Effector memory CD8-positive, alpha-beta T cell (primary cell): ENCODE results near the gene OPCML.
A peak's percentile ranks its signal among the peaks of the same experiment; 100 is the strongest.

Source experiments
- ATAC-seq: fragments of 150-1000 bp; cut with Tn5 transposase; replicated peaks from 2 replicates; pipeline ENCODE4 v1.10.0; 2021; ENCODE audit warnings: mild to moderate bottlenecking, moderate library complexity
- DNase-seq, 3 experiments: peaks; one replicate each; pipeline ENCODE4 v3.0.0; 2021
- H3K27ac Mint-ChIP-seq, 2 donors: one replicate each; pipeline ENCODE4 v1.8.0; 2022; ENCODE audit warnings: mild to moderate bottlenecking in 2 of 2, mixed read lengths in 2 of 2, moderate library complexity in 2 of 2
- H3K27me3 Mint-ChIP-seq, 2 donors: one replicate each; pipeline ENCODE4 v1.8.0; 2022; ENCODE audit warnings: mixed read lengths in 2 of 2
- H3K36me3 Mint-ChIP-seq: one replicate; pipeline ENCODE4 v1.8.0; 2022; ENCODE audit warnings: mild to moderate bottlenecking, moderate library complexity, mixed read lengths; ENCODE audit not compliant: insufficient read depth
- H3K4me1 Mint-ChIP-seq, 2 donors: one replicate each; pipeline ENCODE4 v1.8.0; 2022; ENCODE audit warnings: low read depth in 2 of 2, mixed read lengths in 2 of 2
- H3K4me3 Mint-ChIP-seq, 2 donors: one replicate each; pipeline ENCODE4 v1.8.0; 2022; ENCODE audit warnings: mild to moderate bottlenecking in 2 of 2, mixed read lengths in 2 of 2, moderate library complexity in 2 of 2
- H3K9me3 Mint-ChIP-seq, 2 donors: one replicate each; pipeline ENCODE4 v1.8.0; 2022; ENCODE audit warnings: mixed read lengths in 2 of 2

The OPCML gene

DNA sequence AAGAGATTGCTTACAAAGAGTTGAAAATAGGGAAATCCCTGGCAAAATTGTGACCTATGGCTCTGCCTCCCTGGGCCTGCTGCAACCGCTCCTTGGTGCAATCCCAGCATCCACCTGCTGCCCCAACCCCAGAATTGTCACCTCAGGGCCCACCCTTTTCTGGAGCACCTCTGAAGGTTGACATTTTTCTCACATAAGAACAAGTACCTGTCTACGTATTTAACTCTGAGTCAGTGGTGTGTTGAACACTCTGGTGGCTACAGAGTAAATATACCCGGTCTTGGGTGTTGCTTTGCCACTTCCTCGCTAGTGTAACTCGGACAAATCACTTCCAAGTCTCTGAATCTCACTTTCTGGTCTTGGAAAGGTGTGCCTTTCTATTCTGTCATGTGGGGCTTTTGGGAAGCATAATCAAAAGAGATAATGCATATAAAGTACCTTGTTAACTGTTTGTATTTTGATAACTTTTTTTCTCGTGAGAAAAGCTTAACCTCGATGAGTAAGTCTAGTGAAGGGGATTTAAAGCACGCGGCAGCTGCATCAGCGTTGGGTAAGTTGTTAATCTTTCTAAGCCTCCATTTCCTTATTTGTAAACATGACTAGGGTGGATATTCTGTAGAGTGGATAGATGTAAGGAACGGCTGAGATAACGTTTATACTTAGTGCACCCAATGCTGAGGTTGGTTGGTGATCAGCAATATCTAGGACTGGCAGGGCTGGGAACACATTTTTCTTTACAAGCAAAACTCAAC, 881.2 kb downstream of the OPCML start:
- H3K36me3 Mint-ChIP-seq = no peaks in the 10 kb centered on the region
- ATAC-seq (no peak), DNase-seq (no peak)
- no peak overlapping the region for H3K27ac Mint-ChIP-seq
- no peaks in the 10 kb centered on the region for H3K4me1 Mint-ChIP-seq
- peaks cover 0 to 7% of the 10 kb centered on the region in 2 donors for H3K27me3 Mint-ChIP-seq
- no peak overlapping the region for H3K4me3 Mint-ChIP-seq
- H3K9me3 Mint-ChIP-seq = peaks cover 0 to 2% of the 10 kb centered on the region in 2 donors

DNA sequence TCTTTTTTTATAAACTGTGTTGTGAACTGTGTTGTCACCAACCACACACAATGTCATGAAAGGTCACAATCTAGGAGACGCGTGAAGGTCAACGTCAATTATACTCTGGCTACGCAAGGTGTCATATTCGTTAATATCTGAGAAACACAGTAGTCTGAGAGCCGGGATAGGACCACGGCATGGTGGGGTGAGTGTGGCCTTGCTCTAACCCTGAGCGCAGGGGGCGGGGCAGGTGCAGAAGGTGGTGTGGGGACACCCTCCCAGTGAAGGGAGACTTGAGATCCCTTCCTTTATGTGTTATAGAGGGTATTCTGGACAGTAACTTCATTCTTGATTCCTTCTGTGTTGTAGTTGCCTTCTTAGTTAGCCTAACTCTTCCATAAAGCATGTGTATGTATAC, 883.0 kb downstream of the OPCML start:
- H3K4me3 Mint-ChIP-seq = no peak overlapping the region
- no peak overlapping the region for H3K27ac Mint-ChIP-seq
- DNase-seq (no peak), ATAC-seq (no peak)
- H3K27me3 Mint-ChIP-seq = no peaks in the 10 kb centered on the region
- H3K4me1 Mint-ChIP-seq = no peaks in the 10 kb centered on the region
- no peaks in the 10 kb centered on the region for H3K36me3 Mint-ChIP-seq
- H3K9me3 Mint-ChIP-seq = peaks cover 0 to 2% of the 10 kb centered on the region in 2 donors

- no peaks in the 10 kb centered on the region for H3K4me1 Mint-ChIP-seq
- peaks cover 0 to 2% of the 10 kb centered on the region in 2 donors for H3K9me3 Mint-ChIP-seq
- no peak for ATAC-seq
These were observed 883.5 kb downstream of the OPCML start for GRCh38 chr11:132648851-132649250.

GRCh38 chr11:132646890-132647289, 885.4 kb downstream of the OPCML start:
- Mint-ChIP-seq H3K4me1 (no peaks in the 10 kb centered on the region), H3K9me3 (peaks cover 0 to 5% of the 10 kb centered on the region in 2 donors), H3K27me3 (no peaks in the 10 kb centered on the region), H3K4me3 (no peak overlapping the region), H3K36me3 (no peaks in the 10 kb centered on the region), H3K27ac (no peak overlapping the region)
- ATAC-seq = no peak
- DNase-seq = no peak

More at GRCh38 chr11:132648851-132649250, 883.5 kb downstream of the OPCML start:
- no peaks in the 10 kb centered on the region for H3K36me3 Mint-ChIP-seq
- no peak overlapping the region for H3K4me3 Mint-ChIP-seq
- no peak for DNase-seq
- H3K27me3 Mint-ChIP-seq = no peaks in the 10 kb centered on the region
- H3K27ac Mint-ChIP-seq = no peak overlapping the region

DNA sequence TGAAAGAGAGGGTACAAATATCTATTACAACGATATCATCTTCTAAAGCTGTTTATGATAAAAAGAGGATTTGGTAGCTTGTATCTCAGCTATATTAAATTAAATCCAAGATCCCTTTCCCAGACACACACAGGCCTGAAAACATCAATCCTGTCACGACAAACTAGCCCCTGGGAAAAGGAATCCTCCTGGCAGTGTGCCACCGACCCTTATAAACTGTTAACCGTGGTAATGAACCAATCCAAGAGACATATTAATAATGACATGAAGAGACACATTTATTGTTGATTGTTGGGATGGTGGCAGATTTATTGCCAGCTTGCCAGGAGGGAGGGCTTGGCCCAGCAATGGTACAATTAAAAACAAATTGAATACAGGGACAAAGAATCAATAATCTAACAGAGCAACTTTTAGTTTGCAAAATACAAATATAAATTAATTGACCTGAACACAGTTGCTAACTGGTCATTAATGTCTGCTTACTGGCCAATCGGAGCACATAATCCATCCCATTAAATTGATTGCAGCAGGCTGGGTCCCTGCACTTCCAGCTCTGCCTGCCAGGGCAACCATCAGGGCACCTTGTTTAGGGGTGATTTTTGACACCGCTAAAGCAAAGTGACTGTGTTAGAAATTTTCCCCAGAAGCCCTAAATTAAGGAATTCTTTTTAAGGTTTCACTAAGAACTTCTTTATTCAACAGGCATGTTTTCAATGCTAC, 887.6 kb downstream of the OPCML start:
- Mint-ChIP-seq H3K4me1 (peaks cover 0 to 7% of the 10 kb centered on the region in 2 donors), H3K27ac (no peak overlapping the region), H3K9me3 (peaks cover 0 to 7% of the 10 kb centered on the region in 2 donors), H3K36me3 (no peaks in the 10 kb centered on the region), H3K4me3 (no peak overlapping the region), H3K27me3 (no peaks in the 10 kb centered on the region)
- no peak for DNase-seq
- ATAC-seq = no peak

DNA sequence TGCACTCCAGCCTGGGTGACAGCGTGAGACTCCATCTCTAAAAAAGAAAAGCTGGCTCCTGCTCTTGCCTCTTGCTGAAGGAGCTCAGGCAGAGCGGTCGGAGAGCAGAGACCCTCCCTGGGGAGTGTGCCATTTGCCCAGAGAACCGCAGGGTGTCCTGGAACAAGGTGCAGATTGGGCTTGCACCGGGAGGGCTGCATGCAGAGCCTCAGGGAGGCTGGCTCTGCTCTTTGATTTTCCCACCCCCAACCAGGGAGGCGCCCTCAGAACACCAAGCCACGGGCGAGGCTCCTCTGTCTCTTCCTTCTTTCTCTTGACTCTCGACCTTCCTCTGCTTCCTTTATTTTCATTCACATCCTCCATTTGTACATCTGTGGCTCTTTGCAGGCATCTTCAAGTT, 889.1 kb downstream of the OPCML start:
- H3K27ac Mint-ChIP-seq = no peak overlapping the region
- peaks cover 0 to 5% of the 10 kb centered on the region in 2 donors for H3K9me3 Mint-ChIP-seq
- H3K4me3 Mint-ChIP-seq = no peak overlapping the region

GRCh38 chr11:132640952-132641351, 891.3 kb downstream of the OPCML start:
- Mint-ChIP-seq H3K4me1 (peaks cover 0 to 7% of the 10 kb centered on the region in 2 donors), H3K9me3 (peaks cover 0 to 8% of the 10 kb centered on the region in 2 donors), H3K36me3 (no peaks in the 10 kb centered on the region), H3K27me3 (no peaks in the 10 kb centered on the region), H3K27ac (no peak overlapping the region), H3K4me3 (no peak overlapping the region)
- ATAC-seq (peak; percentile 29), DNase-seq (no peak)

More for the DNA sequence above, 889.1 kb downstream of the OPCML start:
- ATAC-seq (no peak), DNase-seq (no peak)
- Mint-ChIP-seq H3K27me3 (no peaks in the 10 kb centered on the region), H3K4me1 (peaks cover 0 to 7% of the 10 kb centered on the region in 2 donors), H3K36me3 (no peaks in the 10 kb centered on the region)

GRCh38 chr11:132639986-132640385, 892.3 kb downstream of the OPCML start:
- Mint-ChIP-seq H3K27me3 (no peaks in the 10 kb centered on the region), H3K4me3 (no peak overlapping the region), H3K4me1 (peaks cover 0 to 7% of the 10 kb centered on the region in 2 donors), H3K36me3 (no peaks in the 10 kb centered on the region), H3K9me3 (peaks cover 0 to 8% of the 10 kb centered on the region in 2 donors), H3K27ac (no peak overlapping the region)
- ATAC-seq = no peak
- DNase-seq = no peak

GRCh38 chr11:132639403-132639802, 892.9 kb downstream of the OPCML start:
- Mint-ChIP-seq H3K4me1 (peaks cover 0 to 7% of the 10 kb centered on the region in 2 donors), H3K9me3 (peaks cover 0 to 8% of the 10 kb centered on the region in 2 donors), H3K4me3 (no peak overlapping the region), H3K27ac (no peak overlapping the region), H3K36me3 (no peaks in the 10 kb centered on the region), H3K27me3 (no peaks in the 10 kb centered on the region)
- ATAC-seq (no peak), DNase-seq (no peak)

GRCh38 chr11:132638423-132638822, 893.9 kb downstream of the OPCML start:
- no peak overlapping the region for H3K4me3 Mint-ChIP-seq
- DNase-seq (no peak), ATAC-seq (no peak)
- peaks cover 0 to 7% of the 10 kb centered on the region in 2 donors for H3K4me1 Mint-ChIP-seq
- H3K27ac Mint-ChIP-seq = no peak overlapping the region
- no peaks in the 10 kb centered on the region for H3K27me3 Mint-ChIP-seq
- H3K36me3 Mint-ChIP-seq = no peaks in the 10 kb centered on the region
- H3K9me3 Mint-ChIP-seq = peaks cover 0 to 6% of the 10 kb centered on the region in 2 donors

GRCh38 chr11:132636523-132636922, 895.8 kb downstream of the OPCML start:
- H3K4me3 Mint-ChIP-seq = no peak overlapping the region
- H3K9me3 Mint-ChIP-seq = peaks cover 0 to 5% of the 10 kb centered on the region in 2 donors
- no peaks in the 10 kb centered on the region for H3K27me3 Mint-ChIP-seq
- DNase-seq (no peak), ATAC-seq (no peak)
- no peaks in the 10 kb centered on the region for H3K36me3 Mint-ChIP-seq
- peaks cover 0 to 7% of the 10 kb centered on the region in 2 donors for H3K4me1 Mint-ChIP-seq
- no peak overlapping the region for H3K27ac Mint-ChIP-seq

DNA sequence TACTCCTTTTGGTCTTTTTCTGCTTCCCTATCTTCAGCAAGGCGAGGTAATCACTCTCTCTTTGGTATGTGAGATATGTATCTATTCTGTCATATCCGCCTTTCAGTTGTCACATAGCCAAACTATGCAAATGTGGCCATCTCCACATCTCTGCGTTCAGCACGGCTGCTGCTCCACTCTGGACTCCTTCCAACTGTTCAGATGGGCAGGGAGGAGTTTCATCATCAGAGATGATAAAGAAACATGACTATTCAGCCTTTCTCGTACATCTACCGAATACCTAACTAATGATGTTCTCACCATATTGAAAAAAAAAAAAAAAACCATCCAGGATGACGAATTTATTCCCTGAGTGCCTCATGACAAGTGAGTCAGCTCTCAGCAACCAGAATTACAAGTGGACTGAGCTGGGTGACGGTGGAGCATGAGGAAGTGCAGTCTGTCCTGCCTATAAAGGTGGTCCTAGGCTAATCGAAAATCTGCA, 899.6 kb downstream of the OPCML start:
- Mint-ChIP-seq H3K9me3 (peaks cover 0 to 4% of the 10 kb centered on the region in 2 donors), H3K27me3 (no peaks in the 10 kb centered on the region), H3K4me3 (no peak overlapping the region), H3K4me1 (no peaks in the 10 kb centered on the region), H3K27ac (no peak overlapping the region), H3K36me3 (peaks cover 3% of the 10 kb centered on the region)
- ATAC-seq (no peak), DNase-seq (no peak)

- Mint-ChIP-seq H3K27ac (no peak overlapping the region), H3K27me3 (no peaks in the 10 kb centered on the region), H3K9me3 (peaks cover 0 to 2% of the 10 kb centered on the region in 2 donors), H3K4me1 (no peaks in the 10 kb centered on the region), H3K4me3 (no peak overlapping the region), H3K36me3 (peaks cover 3% of the 10 kb centered on the region)
- ATAC-seq (no peak), DNase-seq (no peak)
These were observed 900.3 kb downstream of the OPCML start for GRCh38 chr11:132631989-132632388.

- Mint-ChIP-seq H3K4me3 (no peak overlapping the region), H3K9me3 (peaks cover 0 to 2% of the 10 kb centered on the region in 2 donors), H3K27ac (no peak overlapping the region), H3K36me3 (peaks cover 3% of the 10 kb centered on the region), H3K27me3 (no peaks in the 10 kb centered on the region), H3K4me1 (no peaks in the 10 kb centered on the region)
- ATAC-seq (no peak), DNase-seq (no peak)
These were observed 904.3 kb downstream of the OPCML start for GRCh38 chr11:132627981-132628380.
